GM18517 (cell line): ENCODE measurements around the gene WNT6.
"Not testable (repeated sequence)": the region's sequence is repeated elsewhere in the genome, so short reads cannot be mapped to it uniquely, and the experiment has no call there.

Source experiments
- ATAC-seq: cut with Tn5 transposase; IDR thresholded peaks from one replicate; pipeline ENCODE4 v1.9.1; 2021; ENCODE audit warnings: mild to moderate bottlenecking, moderate library complexity; ENCODE audit not compliant: unreplicated experiment

Gene WNT6

DNA sequence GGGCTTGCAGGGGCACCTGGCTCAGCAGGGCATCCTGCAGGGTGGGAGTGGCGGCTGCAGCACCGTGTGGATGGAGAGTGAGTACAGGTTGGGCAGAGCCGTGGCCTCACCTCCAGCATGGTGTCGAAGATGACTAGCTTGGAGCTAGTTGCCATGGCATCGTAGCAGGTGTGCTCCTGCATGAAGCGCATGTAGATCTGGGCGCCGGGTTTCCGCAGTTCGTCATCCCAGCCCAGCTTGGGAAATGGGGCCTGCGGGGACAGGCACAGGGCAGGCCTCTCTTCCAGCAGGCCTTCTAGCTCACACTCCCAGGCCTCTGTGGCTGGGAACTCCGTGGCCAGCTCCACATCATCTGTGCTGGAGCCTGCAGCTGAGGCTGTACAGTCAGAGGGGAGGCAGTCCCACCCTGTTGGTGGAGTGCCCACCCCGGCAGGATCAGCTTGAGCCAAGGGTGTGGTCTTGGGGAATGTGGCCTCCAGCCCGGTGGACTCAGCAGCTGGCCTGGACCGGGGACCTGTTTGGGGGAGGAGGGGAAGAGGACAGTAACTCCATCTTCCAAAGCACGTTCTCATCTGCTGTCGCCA is 29.6 kb upstream of the WNT6 start:
- ATAC-seq: no peak

DNA sequence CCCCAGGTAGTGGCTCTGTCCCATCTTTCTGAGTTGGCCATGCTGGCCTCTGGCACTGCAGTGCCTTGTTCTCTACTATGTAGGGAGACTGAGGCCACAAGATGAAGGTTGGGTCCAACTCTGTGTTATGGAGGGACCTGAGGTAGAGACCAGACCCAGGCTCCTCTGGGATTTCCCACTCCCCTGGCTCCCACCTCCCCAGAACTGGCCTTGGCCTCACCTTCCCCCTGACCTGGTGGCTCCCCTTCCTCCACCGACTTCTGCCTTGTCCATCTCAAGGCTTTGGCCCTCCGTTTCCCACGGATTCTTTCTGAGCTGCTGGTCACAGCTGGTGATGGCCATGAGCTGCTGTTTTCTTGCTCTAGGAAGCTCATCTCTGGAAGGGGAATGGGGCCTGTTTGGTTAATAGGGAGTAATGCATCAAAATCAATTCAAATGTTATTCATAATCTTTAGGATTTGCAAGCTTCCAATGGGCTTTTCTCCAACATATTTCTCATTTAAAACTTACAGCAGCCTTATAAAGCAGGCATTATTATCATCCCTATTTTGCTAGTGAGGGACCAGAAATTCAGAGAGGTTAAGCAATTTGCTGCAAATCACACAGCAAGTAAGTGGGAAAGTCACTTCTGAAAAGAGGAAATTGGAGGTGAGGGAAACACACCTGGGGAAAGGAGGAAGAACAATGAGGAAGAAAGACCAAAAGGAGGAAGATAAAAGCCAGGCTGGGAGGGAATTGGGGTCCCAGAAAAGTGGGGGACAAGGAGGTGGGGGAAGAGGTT is 28.9 kb upstream of the WNT6 start:
- no peak for ATAC-seq

DNA sequence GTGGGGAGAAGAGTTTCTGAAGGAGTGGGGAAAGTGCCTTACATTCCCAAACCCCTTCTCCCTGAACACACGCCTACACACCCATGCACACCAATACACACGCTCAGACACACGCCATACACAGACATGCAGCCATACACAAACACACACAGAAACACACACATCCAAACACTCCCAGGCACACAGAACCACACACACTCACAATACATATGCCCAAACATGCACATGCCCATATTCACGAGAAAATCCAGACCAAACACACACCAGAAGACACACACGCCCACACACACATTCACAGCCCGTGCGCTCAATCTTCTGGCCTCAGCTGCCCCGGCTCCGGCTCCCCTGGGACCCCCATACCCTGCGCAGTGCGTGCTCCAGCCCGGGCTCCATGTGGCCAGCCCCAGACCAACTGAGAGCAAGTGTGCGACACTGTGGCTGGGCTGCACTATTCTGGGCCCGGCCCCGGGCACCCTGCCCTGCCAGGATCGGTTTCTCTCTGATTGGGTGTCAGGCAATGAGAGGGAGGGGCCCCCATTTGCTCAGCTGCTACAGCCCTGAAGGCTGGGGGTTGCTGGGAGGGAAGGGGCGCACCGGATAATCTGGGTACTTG is 28.1 kb upstream of the WNT6 start, which contains the start of gene PRKAG3:
Gene PRKAG3, minus strand, starts transcription at position 426 of the 613 bp plus-strand sequence.
- ATAC-seq: no peak

DNA sequence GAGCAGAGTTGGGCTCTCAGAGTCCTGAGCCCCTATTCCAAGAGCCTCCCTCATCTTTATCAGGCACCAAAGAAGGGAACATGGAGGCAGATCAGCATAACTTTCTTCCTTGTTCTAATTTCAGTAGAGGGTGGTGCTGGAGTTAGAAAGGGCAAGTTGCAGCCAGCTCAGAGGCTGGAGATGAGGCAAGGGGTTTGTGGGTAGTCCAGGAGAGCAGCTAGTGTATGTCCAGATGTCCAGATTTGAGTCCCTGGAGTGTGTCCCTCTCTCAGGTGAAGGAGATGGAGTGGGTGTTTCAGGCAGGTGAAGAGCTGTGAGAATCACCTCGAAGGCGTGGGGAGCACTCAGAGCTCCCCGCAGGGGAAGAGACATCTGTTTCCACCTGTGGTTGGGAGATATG is 27.5 kb upstream of the WNT6 start:
- no peak for ATAC-seq

DNA sequence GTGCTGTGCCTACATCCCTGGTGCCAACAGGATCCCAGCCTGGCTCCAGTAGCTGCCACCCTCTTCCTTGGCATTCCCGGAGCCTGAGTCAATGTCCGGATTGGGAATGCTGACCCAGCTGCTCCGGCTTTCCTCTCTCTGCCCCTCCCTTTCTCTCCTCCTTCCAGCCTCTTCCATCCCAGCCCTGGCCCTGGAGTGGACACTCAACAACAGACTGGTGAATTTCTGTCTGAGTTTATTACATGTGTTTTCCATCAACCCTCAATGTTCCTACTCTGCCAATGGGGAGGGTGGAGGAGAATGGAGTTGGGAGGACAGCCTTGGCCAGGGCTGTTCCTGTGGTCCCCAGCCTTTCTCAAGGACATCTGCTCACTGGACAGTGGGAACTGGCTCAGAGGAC is 27.1 kb upstream of the WNT6 start:
- no peak for ATAC-seq

DNA sequence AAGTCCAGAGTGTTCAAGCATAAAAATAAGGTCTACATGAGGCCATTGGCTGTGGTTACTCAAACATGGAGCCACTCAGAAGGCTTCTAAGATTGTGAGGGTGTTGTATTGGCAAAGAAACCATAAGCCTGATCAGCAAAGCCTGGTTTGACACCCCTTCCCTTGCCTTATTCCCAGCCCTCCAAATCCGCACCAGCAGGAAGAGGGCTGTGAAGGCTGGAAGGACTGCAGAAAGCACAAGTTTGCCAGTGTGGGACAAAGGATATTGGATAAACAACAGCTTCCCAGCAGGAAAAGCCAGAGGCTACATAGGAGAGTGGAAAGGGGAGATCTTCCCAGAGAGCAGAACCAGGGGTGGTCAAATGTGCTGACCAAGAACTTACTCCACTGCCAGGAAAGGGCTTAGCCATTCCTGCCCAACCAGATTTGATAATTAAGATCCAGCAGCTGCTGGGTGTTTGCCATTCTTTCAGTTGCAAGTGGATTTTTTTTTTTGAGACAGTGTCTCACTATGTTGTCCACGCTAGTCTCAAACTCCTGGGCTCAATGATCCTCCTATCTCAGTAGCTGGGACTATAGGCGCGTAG is 26.5 kb upstream of the WNT6 start:
- ATAC-seq: no peak

DNA sequence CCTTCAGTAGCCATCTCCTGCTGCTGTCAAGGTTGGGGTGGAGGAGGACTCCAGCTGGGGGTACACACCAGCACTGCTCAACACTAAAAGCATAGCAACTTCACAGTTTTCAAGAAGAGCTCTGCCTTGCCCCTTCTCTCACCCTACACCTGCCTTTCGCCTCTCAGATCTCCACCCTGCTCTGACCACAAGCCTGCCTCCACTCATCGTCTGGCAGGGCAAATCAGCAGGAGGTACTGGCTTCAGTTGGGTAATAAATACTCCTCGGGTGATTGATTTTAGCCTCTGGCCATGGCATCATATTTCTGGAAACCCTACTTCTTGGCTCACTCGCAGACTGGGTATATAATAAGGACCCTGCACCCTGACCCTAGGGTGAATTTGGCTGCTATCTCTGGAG is 24.9 kb upstream of the WNT6 start:
- ATAC-seq: no peak

DNA sequence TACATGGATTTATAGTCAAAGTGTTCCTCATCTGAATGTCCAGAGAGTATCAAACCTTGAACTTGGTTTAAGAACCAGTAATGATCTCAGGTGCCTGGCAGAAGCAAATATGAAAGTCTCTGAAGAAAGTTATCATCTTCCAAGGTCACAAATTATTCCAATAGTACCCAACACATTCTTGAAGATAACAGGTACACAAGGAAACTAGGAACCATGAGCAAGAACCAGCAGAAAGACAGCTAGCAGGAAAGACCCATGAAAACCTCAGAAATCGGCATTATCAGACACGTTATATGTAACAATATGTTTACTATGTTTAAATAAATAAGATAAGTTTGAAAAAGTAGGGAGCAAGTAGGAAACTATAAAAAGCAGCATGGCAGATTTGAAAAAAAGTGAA is 22.1 kb upstream of the WNT6 start:
- ATAC-seq: no peak

DNA sequence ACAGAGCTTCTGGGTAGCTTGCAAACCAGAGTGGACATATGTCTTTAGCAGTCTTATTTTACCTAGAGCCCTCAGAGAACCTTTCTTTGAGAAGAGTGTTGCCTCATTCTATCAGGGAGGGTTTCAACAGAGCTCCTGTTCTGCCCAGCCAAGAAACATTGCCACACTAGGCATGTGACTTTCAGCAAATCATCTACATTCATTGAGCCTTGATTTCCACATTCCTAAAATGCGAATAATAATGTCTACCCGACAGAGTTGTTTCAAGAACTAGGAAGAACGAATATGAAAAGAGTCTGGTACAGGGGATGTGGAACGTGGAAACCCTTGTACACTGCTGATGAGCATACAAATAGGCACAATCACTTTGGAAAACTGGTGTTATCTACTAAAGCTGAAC is 20.2 kb upstream of the WNT6 start:
- no peak for ATAC-seq

DNA sequence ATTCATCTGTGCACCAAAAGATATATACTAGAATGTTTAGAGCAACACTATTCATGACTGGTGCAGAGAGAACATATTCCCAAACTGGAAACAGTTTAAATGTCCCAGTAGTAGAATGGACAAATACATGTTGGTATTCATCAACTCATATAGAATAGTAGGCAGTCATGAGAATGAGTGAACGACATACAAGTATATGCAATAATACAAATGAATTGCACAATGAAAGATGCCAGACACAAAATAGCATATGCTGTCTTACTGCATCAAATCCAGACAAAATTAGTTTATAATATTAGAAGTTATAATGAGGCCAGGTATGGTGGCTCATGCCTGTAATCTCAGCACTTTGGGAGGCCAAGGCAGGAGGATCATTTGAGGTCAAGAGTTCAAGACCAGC is 19.7 kb upstream of the WNT6 start:
- ATAC-seq: no peak

DNA sequence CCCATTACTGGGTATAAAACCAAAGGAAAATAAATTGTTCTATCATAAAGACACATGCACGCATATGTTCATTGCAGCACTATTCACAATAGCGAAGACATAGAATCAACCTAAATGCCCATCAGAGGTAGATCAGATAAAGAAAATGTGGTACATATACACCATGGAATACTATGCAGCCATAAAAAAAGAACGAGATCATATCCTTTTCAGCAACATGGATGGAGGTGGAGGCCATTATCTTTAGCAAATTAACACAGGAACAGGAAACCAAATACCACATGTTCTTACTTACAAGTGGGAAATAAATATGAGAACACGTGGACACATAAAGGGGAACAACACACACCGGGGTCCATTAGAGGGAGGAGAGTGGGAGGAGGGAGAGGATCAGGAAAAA is 15.3 kb upstream of the WNT6 start:
- not testable (repeated sequence) for ATAC-seq

DNA sequence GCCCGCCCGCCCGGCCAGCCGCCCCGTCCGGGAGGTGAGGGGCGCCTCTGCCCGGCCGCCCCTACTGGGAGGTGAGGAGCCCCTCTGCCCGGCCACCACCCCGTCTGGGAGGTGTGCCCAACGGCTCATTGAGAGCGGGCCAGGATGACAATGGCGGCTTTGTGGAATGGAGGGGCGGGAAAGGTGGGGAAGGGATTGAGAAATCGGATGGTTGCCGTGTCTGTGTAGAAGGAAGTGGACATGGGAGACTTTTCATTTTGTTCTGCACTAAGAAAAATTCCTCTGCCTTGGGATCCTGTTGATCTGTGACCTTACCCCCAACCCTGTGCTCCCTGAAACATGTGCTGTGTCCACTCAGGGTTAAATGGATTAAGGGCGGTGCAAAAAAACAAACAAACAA is 12.6 kb upstream of the WNT6 start:
- ATAC-seq: not testable (repeated sequence)

DNA sequence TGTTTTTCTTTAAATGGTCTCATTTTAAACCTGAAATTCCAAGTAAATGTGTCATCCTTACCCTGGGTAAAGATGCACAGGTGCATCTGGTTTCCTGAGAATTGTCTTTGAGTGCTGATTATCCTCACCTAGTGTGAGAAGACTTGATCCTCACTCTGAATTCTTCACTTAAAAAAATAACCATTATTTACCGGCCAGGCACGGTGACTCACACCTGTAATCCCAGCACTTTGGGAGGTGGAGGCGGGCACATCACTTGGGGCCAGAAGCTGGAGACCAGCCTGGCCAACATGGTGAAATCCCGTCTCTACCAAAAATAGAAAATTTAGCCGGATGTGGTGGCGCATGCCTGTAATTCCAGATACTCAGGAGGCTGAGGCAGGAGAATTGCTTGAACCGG is 9.9 kb upstream of the WNT6 start:
- ATAC-seq: no peak

DNA sequence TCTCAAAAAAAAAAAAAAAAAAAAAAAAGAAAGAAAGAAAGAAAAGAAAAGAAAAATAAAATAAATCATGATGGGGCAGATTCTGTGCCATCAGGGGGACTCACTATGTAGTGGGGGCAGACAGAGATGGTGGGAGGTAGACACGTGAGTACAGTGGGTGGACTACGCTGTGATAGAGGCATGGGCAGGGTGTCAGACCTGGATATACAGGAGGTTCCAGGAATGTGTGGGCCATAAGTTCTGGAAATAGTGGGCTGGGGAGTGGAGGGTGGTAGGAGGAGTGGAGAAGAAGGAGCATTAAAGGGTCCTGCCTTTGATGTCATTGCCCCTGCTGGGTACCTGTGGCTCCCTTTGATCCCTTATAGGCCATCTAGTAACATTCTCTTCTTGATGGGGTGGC is 8.8 kb upstream of the WNT6 start:
- no peak for ATAC-seq

DNA sequence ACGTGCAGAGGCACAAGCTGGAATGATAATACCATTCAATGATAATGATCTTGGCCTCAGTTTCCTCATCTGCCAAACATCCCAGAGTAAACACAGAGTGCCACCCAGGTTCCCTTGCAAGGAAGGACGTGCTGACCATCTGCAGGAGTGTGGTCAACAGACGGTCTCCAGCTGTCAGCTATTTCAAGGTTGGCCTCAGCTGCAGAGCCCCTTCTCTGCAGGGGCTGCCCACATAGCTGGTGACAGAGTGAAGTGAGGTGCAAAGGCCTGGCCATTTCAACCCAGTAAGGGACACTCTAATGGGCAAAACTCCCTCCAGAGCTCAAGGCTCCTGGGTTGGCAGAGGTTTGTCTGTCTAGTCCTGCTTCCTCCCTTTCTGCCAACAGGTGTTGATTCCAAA is 8.3 kb upstream of the WNT6 start:
- ATAC-seq: no peak

DNA sequence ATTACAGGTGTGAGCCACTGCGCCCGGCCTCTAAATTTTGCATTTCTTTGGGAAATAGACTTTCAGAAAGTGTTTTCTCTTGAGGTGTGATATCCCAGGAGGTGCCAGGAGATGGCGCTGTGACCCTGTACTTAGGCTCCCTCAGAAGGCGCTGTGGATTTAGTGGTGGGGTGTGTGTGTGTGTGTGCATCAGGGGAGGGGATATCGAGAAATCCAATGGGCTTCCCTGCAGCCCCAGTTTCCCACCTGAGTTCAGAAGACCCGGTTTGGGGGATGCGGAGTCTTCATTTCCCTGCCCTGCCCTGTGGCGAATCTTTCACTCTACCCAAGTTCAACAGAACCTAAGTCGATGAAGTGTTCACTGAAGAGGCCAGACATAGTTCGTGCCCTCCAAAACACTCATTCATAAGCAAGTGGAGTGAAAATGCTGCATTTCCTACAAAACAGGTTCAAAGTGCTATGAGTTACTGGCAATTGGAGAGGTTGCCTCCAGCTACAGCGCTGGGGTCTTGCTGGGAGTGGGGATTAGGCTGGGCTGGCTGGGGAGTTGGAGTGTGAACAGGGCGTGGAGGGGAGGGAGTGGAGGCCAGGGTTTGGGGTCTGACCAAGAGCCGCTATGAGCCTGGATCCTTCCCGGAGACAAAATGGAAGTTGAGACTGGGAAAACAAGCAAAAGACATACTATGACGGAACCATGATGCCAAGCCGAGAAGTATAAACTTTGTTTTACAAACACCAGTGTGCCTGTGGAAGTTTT is 6.5 kb upstream of the WNT6 start:
- ATAC-seq: no peak

DNA sequence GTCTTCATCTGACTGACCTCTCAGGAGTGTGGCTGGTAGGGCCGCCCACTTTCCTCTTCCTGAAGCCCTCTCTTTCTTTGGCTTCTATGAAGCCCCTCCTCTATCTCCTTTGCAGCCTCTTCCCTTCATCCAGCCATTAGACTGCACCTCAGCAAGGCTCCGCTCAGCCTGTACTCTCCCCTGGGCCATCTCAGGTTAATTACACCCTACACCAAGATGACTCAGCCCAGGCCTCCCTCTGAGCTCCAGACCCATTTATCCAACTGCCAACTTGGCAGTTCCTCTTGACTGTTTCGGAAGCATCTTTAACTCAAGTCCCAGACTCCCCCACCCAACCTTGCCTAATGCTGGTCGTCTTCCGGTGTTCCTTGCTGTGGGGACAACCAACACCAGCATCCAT is 5.8 kb upstream of the WNT6 start:
- no peak for ATAC-seq

DNA sequence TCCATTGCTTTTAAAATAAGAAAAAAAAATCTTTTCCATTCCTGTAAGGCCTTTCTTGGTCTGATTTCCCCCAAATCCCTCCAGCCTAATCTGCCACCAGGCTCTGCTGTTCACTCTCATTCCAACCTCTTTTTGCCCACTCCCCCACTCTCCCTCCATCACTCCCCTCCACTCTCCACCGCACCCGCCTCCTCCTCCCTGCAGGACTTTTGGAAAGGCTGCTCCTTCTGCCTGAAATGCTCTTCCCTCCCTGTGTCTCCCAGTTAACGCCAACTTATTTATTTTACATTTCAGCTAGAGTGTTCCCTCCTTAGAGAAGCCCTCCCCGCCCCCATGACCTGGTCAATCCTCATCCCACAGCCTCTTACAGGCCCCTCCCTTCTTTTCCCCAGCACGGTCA is 4.7 kb upstream of the WNT6 start:
- no peak for ATAC-seq

DNA sequence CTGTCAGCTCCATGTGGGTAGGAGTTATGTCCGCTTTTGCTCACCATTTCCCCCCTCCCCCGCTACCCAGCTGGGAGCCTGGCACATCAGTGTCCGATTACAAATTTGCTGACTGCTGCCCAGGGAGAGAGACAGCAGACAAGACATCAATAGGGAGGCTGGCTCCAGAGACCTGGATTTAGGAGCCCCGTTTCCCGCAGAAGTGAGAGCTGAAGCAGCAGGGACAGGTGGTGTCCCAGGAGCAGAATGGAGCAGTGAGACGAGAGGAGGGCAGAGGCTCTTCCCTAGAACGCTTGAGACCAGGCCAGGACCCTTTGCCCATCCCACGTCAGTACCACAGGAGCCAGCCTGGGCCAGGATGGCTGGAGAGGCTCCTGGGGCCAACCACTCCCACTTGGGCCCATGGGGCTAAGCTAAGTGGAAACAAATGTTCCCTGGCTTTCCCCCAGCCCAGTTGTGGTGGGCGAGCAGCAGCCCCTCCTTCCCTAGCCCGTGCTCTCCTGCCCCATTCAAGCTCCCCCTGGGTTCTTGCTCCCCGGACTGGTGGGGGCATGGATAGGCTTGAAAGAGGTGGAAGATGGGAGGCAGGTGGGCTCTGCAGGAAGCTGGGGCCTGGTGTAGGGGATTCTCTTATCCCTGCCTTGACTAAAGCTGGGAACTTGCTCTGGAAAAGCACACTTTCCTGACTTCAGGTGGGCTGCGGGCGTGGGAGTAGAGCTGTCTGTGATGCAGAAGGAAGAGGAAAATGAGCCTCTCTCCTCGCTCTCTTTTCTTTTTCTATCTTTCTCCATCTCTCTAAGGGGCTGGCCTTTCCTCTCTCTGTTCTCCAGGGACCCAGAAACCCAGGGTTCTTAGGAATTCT is 4.1 kb upstream of the WNT6 start:
- ATAC-seq: no peak

DNA sequence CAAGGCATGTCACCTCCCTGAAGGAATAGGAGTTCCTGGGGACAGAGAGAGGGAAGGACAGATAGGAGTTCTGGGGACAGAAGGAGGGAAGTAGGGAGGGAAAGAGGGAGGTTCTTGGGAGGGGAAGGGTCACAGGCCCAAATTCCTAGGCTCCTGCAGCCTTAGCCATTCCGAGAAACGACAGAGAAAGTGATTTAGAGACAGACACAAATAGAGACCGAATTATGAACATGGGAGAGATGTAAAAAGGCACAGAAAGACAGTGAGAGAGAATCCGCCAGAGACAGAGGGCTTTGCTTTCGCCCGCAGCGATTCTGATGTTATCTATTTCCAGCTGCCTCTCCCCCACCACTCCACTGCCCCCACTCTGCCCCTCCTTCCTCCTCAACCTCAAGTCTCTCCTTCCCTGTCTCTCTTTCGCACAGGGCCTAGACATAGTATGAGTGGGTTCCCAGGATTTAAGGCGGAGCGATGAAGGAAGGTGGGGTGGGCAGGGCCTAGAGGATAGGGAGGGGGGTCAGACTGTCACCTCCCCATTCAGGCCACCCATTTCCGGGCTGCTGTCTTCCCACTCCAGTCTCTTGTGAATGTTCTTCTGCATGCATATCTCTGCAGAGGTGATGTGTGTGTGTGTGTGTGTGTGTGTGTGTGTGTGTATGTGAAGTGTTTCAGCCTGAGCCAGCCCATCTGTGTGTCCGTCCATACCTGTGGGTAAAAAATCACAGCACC is 3.3 kb upstream of the WNT6 start:
- no peak for ATAC-seq
